ENCODE results near the gene CLIP1. TPM values are rescaled to one million over a fixed set of nuclear protein-coding genes. Genes with fewer than 3 reads are reported as not detected.
A peak's percentile ranks its signal among the peaks of the same experiment; 100 is the strongest.
"Not testable (repeated sequence)": the region's sequence is repeated elsewhere in the genome, so short reads cannot be mapped to it uniquely, and the experiment has no call there.

Gene CLIP1
- 10 to 100 TPM; 63.5 to 65.7 TPM for total RNA-seq
- 10 to 100 TPM in 1 of 2 donors, 1 to 10 TPM in 1; 5.9 to 34.7 TPM for polyA plus RNA-seq

- peak; percentile 50 to 71 (median 63) for DNase-seq
- Histone ChIP-seq H3K36me3 (ENCODE audit: insufficient read depth, low read length) (no peaks in the 10 kb centered on the region), H3K4me3 (ENCODE audit: low read length in 2 of 2) (peak within 1 kb of the TSS; percentile 67 to 80), H3K4me1 (ENCODE audit: insufficient read depth, low read length) (peaks cover 45% of the 10 kb centered on the region), H3K27me3 (ENCODE audit: insufficient read depth, low read length) (no peaks in the 10 kb centered on the region), H3K9me3 (ENCODE audit: control insufficient read depth in 1 of 2, low read length in 2 of 2) (no peaks in the 10 kb centered on the region), H3K27ac (ENCODE audit: low read depth, low read length) (peak within 1 kb of the TSS; percentile 64)
- ChIA-PET POLR2A (ENCODE audit: partially characterized antibody) (interaction anchor here (0.6 to 4.6 kb wide), 13 partner anchors 9 to 474 kb away, joined by 3 to 32 read pairs (median 5); partner anchors contain the start of genes KNTC1, RSRC2 and ZCCHC8), CTCF (ENCODE audit: partially characterized antibody) (interaction anchor here (0.6 to 3.1 kb wide), 5 partner anchors 10 to 51 kb away, joined by 3 to 28 read pairs (median 7); no protein-coding TSS in a partner anchor)
- intact Hi-C loops (cut with micrococcal nuclease): loop anchor here (1.0 kb wide), 2 partner anchors 23 to 49 kb away; no protein-coding TSS in a partner anchor
- peak within 1 kb of the TSS; percentile 87 to 97 (median 95) for H3K27ac Mint-ChIP-seq
- peaks cover 22 to 39% (median 31%) of the 10 kb centered on the region in 4 donors for H3K4me1 Mint-ChIP-seq
- no peaks in the 10 kb centered on the region for H3K27me3 Mint-ChIP-seq
- no peaks in the 10 kb centered on the region for H3K9me3 Mint-ChIP-seq
- peaks cover 0 to 10% of the 10 kb centered on the region in 2 donors for H3K36me3 Mint-ChIP-seq
- peak within 1 kb of the TSS; percentile 89 to 96 (median 94) for H3K4me3 Mint-ChIP-seq
Observed at GRCh38 chr12:122421821-122422729, at the start of gene CLIP1. CLIP1 (minus strand) TSS chr12:122422669; CDS start chr12:122380452, 42,217 bp downstream.

- Mint-ChIP-seq H3K36me3 (peaks cover 26 to 33% of the 10 kb centered on the region in 2 donors), H3K4me3 (no peak overlapping the region), H3K27me3 (no peaks in the 10 kb centered on the region), H3K4me1 (peaks cover 4 to 11% (median 9%) of the 10 kb centered on the region in 4 donors), H3K27ac (peak overlapping the region in 4 of 7 donors; percentile 12 to 65 (median 22)), H3K9me3 (no peaks in the 10 kb centered on the region)
- DNase-seq: peak in 4 of 5 donors; percentile 59 to 65 (median 63)
- Histone ChIP-seq H3K27ac (ENCODE audit: low read depth, low read length) (no peak overlapping the region), H3K36me3 (ENCODE audit: insufficient read depth, low read length) (peaks cover 25% of the 10 kb centered on the region), H3K4me3 (ENCODE audit: low read length in 2 of 2) (no peak overlapping the region), H3K4me1 (ENCODE audit: insufficient read depth, low read length) (no peaks in the 10 kb centered on the region), H3K27me3 (ENCODE audit: insufficient read depth, low read length) (no peaks in the 10 kb centered on the region), H3K9me3 (ENCODE audit: control insufficient read depth in 1 of 2, low read length in 2 of 2) (no peaks in the 10 kb centered on the region)
- intact Hi-C loops (cut with micrococcal nuclease): loop anchor here (1.0 to 2.0 kb wide), 3 partner anchors 19 to 72 kb away; partner anchors contain the start of gene CLIP1
- CTCF ChIA-PET (ENCODE audit: partially characterized antibody): interaction anchor here (0.6 to 8.4 kb wide), 49 partner anchors 9 to 1154 kb away, joined by 3 to 332 read pairs (median 4); partner anchors contain the start of genes CLIP1 and ZCCHC8
- POLR2A ChIA-PET (ENCODE audit: partially characterized antibody): interaction anchor here (0.6 to 5.2 kb wide), 9 partner anchors 10 to 503 kb away, joined by 3 to 62 read pairs (median 7); partner anchors contain the start of genes OGFOD2 and ZCCHC8
Observed at GRCh38 chr12:122471324-122472226, 49.1 kb upstream of the CLIP1 start.

- Mint-ChIP-seq H3K4me1 (peaks cover 4 to 10% (median 8%) of the 10 kb centered on the region in 4 donors), H3K36me3 (peaks cover 18 to 23% of the 10 kb centered on the region in 2 donors)
- not testable (repeated sequence) for H3K27ac Mint-ChIP-seq; H3K4me3 Mint-ChIP-seq; H3K27me3 Mint-ChIP-seq; H3K27me3 ChIP-seq (ENCODE audit: insufficient read depth, low read length); H3K4me1 ChIP-seq (ENCODE audit: insufficient read depth, low read length); H3K4me3 ChIP-seq (ENCODE audit: low read length in 2 of 2); H3K9me3 Mint-ChIP-seq; DNase-seq; H3K9me3 ChIP-seq (ENCODE audit: control insufficient read depth in 1 of 2, low read length in 2 of 2); H3K27ac ChIP-seq (ENCODE audit: low read depth, low read length)
- intact Hi-C loops (cut with micrococcal nuclease): loop anchor here (2.0 kb wide), 1 partner anchor 18 kb away; no protein-coding TSS in a partner anchor
- CTCF ChIA-PET (ENCODE audit: partially characterized antibody): interaction anchor here (0.5 to 8.4 kb wide), 24 partner anchors 8 to 139 kb away, joined by 3 to 332 read pairs (median 9); partner anchors contain the start of genes CLIP1 and ZCCHC8
- POLR2A ChIA-PET (ENCODE audit: partially characterized antibody): interaction anchor here (1.7 to 5.2 kb wide), 3 partner anchors 16 to 72 kb away, joined by 9 to 62 read pairs (median 9); partner anchors contain the start of gene ZCCHC8
- peaks cover 18% of the 10 kb centered on the region for H3K36me3 ChIP-seq (ENCODE audit: insufficient read depth, low read length)
Observed at GRCh38 chr12:122470576-122470975, 48.1 kb upstream of the CLIP1 start.

GRCh38 chr12:122469856-122470255 lies 47.4 kb upstream of the CLIP1 start:
- not testable (repeated sequence) for H3K4me3 Mint-ChIP-seq; H3K27me3 Mint-ChIP-seq; DNase-seq; H3K9me3 ChIP-seq (ENCODE audit: control insufficient read depth in 1 of 2, low read length in 2 of 2); H3K27ac Mint-ChIP-seq; H3K27me3 ChIP-seq (ENCODE audit: insufficient read depth, low read length); H3K27ac ChIP-seq (ENCODE audit: low read depth, low read length); H3K4me1 Mint-ChIP-seq; H3K9me3 Mint-ChIP-seq; H3K4me1 ChIP-seq (ENCODE audit: insufficient read depth, low read length); H3K4me3 ChIP-seq (ENCODE audit: low read length in 2 of 2)
- intact Hi-C loops (cut with micrococcal nuclease): loop anchor here (2.0 kb wide), 1 partner anchor 17 kb away; no protein-coding TSS in a partner anchor
- H3K36me3 ChIP-seq (ENCODE audit: insufficient read depth, low read length): peaks cover 14% of the 10 kb centered on the region
- peaks cover 13 to 18% of the 10 kb centered on the region in 2 donors for H3K36me3 Mint-ChIP-seq
- CTCF ChIA-PET (ENCODE audit: partially characterized antibody): interaction anchor here (2.9 to 8.4 kb wide), 5 partner anchors 17 to 76 kb away, joined by 12 to 332 read pairs (median 23); no protein-coding TSS in a partner anchor
- POLR2A ChIA-PET (ENCODE audit: partially characterized antibody): interaction anchor here (0.6 to 5.2 kb wide), 4 partner anchors 15 to 284 kb away, joined by 3 to 62 read pairs (median 6); no protein-coding TSS in a partner anchor

- intact Hi-C loops (cut with micrococcal nuclease): no loop called here
- CTCF ChIA-PET (ENCODE audit: partially characterized antibody): interaction anchor here (0.6 to 8.4 kb wide), 3 partner anchors 16 to 67 kb away, joined by 3 to 332 read pairs (median 4); no protein-coding TSS in a partner anchor
- Mint-ChIP-seq H3K27ac (no peak overlapping the region), H3K9me3 (no peaks in the 10 kb centered on the region), H3K4me1 (peaks cover 4 to 8% (median 6%) of the 10 kb centered on the region in 4 donors), H3K36me3 (peaks cover 1 to 3% of the 10 kb centered on the region in 2 donors), H3K27me3 (no peaks in the 10 kb centered on the region), H3K4me3 (no peak overlapping the region)
- H3K4me3 ChIP-seq (ENCODE audit: low read length in 2 of 2): no peak overlapping the region
- no peaks in the 10 kb centered on the region for H3K4me1 ChIP-seq (ENCODE audit: insufficient read depth, low read length)
- DNase-seq: no peak
- no peaks in the 10 kb centered on the region for H3K36me3 ChIP-seq (ENCODE audit: insufficient read depth, low read length)
- H3K27me3 ChIP-seq (ENCODE audit: insufficient read depth, low read length): no peaks in the 10 kb centered on the region
- POLR2A ChIA-PET (ENCODE audit: partially characterized antibody): no interaction called here
- no peaks in the 10 kb centered on the region for H3K9me3 ChIP-seq (ENCODE audit: control insufficient read depth in 1 of 2, low read length in 2 of 2)
- H3K27ac ChIP-seq (ENCODE audit: low read depth, low read length): no peak overlapping the region
Observed at GRCh38 chr12:122467983-122468382, 45.5 kb upstream of the CLIP1 start.

- H3K27ac Mint-ChIP-seq: peak overlapping the region in 1 of 7 donors; percentile 17
- H3K4me3 ChIP-seq (ENCODE audit: low read length in 2 of 2); H3K27me3 ChIP-seq (ENCODE audit: insufficient read depth, low read length); intact Hi-C loops (cut with micrococcal nuclease); H3K4me3 Mint-ChIP-seq; H3K36me3 Mint-ChIP-seq; POLR2A ChIA-PET (ENCODE audit: partially characterized antibody); H3K27me3 Mint-ChIP-seq; H3K4me1 Mint-ChIP-seq; H3K27ac ChIP-seq (ENCODE audit: low read depth, low read length); H3K9me3 ChIP-seq (ENCODE audit: control insufficient read depth in 1 of 2, low read length in 2 of 2); H3K36me3 ChIP-seq (ENCODE audit: insufficient read depth, low read length); H3K4me1 ChIP-seq (ENCODE audit: insufficient read depth, low read length); H3K9me3 Mint-ChIP-seq; DNase-seq: not testable (repeated sequence)
- CTCF ChIA-PET (ENCODE audit: partially characterized antibody): interaction anchor here (2.8 to 4.5 kb wide), 2 partner anchors 8 to 65 kb away, joined by 10 to 22 read pairs; no protein-coding TSS in a partner anchor
Observed at GRCh38 chr12:122464317-122465042, 42.0 kb upstream of the CLIP1 start.

Measured in CD4-positive, alpha-beta memory T cell (primary cell).